Measurements from ENCODE around the gene RBM25.

The RBM25 gene

DNA sequence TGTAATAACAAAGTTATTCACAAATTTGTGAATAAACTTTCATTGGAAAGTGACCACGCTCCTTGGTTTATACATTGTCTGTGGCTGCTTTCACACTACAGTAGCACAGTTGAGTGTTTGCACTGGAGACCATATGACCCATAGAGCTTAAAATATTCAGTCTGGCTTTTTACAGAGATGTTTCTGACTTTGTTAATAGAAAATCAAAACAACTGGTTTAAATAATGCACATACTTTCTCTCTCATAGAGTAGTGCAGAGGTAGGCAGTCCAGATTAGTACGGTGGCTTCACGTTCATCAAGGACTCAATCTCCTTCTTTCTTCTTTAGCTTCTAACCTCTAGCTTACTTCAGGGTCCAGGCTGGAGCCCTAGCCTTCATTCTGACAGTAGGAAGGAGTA, 114.2 kb downstream of the RBM25 start:
- DNase-seq: no peak

DNA sequence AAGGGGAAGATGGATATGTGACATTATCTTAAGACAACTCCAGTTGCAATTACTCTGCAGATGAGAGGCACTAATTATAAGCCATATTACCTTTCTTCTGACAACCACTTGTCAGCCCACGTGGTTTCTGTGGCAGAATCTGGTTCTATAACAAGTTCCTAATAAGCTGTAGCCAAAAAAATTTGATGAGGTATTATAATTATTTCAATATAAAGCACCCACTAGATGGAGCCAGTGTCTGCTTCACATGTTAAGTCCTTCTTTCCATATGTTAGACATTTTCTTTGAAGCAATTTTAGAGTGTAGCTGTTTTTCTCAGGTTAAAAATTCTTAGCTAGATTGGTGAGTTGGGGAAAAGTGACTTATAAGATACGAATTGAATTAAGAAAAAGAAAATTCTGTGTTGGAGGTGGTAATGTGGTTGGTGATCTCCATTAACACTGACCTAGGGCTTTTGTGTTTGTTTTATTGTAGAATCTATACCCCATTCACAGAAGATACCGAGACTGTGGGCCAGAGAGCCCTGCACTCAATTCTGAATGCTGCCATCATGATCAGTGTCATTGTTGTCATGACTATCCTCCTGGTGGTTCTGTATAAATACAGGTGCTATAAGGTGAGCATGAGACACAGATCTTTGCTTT, 114.9 kb downstream of the RBM25 start:
- no peak for DNase-seq

Data from NK-92 treated with Interleukin-12 subunit alpha and Interleukin-12 subunit beta, amount 100 ng/mL, for 24 hours (cell line).